DMS 273 (cell line): ENCODE data around the gene AQP9.

ENCODE experiments used
- DNase-seq: peaks from one replicate; lab custom pipeline; 2025; ENCODE audit not compliant: unreplicated experiment; lab: John Stamatoyannopoulos, UW

Gene AQP9

DNA sequence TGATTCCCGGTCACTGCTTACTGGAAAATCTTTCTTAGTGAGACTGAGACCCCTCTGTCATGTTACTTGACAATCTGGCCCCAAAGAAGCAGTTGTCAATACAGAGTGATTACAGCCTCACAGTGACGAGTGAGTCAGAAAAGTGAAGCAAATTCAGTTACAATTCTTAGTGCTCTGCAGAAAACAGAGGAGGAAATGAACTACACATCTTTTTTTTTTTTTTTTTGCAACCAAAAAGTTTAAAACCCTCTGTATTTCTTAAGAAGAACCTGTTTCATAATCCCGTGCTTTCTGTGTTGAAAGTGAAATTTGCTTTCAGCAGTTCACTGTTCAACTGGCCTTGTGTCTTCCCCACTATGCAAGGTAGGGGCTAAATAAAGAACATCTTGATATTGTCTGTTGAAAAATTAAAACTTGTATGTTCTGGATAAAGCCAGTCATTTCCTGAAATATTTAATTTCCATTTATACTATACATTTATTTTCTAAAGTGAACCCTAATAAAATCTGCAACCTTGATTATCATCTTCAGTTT is 1.9 kb downstream of the AQP9 start:
- no peak for DNase-seq

GRCh38 chr15:58141894-58142293 is 3.7 kb downstream of the AQP9 start:
- no peak for DNase-seq

DNA sequence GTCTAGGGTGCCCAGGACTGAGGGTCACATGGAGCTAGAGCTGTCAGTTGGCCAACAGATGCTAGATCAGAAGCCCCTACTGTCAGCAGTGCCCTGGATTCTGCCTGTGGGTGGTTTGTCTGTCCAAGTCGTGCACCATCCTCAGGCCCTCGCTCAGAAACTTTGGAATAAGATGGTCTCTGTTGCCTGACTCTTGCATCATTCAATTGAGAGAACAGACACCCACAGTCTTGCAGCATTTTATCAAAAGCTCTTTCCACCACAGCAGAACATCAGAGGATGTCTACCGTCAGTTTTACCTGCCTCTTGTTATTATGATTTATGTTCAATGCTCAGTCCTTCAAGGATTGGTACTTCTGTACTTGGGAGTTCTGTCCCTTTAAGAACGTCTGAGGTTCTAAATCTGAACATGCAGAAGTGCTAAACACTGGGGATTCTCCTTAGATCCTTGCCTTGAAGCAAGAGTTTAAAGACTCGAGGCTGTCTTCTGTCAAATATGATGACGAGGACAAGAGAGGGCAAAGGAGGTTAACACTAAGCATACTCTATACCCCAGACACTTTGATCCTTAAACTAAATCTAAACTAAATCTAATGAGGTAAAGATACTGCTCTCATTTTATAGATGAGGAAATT is 4.8 kb downstream of the AQP9 start:
- no peak for DNase-seq

DNA sequence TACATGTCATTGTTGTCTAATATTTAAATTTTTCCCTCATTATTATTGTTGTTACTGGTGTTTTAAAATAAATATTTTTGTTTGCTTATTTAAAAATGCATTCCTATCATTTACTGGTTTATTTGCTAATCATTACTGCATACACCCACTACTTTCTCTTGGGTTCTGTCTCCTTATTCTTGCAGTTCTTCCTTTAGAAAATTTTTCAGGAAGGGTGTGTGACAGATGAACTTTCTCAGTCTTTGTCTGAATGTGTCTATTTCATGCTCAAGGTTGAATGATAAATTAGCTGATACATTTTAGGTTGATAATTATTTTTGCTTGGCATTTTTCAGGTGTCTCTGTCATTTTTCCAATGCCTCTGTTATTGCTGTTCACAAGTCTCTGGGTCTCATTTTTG is 7.4 kb downstream of the AQP9 start:
- DNase-seq: no peak

GRCh38 chr15:58146211-58146610 is 8.0 kb downstream of the AQP9 start:
- DNase-seq: no peak

DNA sequence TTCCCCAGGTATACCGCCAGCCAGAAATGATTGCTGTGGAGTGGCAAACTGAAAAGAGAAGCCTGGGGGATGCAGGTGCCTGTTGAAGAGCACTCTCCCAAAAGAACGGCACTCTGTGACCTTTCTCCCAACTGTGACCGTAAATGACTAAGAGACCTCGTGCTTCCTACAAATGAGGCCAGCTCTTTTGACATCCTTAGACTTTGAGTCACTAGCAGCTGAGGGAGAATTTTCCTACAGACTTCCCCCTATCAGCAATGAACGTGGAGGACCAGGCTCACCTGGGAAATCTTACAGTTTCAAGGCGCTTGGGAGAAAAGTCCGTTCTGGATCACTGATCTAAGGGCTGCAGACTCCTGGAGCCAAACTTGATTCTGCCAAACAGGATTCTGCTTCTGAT is 8.6 kb downstream of the AQP9 start:
- peak; percentile 13 for DNase-seq

GRCh38 chr15:58147171-58147611 is 9.0 kb downstream of the AQP9 start:
- peak; percentile 71 for DNase-seq

DNA sequence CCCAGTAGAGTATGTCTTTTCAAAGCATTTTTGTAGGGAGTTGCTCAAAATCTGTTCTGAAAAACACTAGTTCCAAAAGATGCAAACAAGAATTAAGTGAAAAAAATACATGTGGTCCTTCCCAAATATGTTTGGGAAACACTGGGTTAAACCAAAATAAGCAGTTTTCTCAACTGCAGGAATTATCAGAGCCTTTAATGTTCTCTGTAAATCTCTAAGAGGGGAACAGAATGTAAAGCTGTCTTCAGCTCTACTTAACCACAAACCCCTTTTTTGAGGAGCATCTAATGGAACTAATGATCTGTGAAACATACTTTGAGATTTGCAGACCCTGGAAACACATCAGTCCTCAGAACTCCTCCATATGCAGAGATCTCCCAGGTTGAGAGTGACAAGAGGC is 9.9 kb downstream of the AQP9 start:
- DNase-seq: no peak

- no peak for DNase-seq
Measured at GRCh38 chr15:58148633-58149445, 10.7 kb downstream of the AQP9 start.

DNA sequence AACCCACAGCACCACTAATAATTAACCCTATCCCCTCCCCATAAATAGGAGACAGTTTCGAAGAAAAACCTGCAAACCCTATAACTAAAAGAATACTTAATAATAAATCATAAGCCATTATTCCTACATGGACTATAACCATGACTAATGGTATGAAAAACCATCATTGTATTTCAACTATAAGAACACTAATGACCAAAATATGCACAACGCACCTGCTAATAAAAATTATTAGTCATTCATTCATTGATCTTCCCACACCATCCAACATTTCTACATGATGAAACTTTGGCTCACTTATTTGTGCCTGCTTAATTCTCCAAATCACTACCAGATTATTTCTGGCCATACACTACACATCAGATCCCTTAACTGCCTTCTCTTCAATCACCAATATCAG is 16.6 kb downstream of the AQP9 start:
- DNase-seq: no peak

DNA sequence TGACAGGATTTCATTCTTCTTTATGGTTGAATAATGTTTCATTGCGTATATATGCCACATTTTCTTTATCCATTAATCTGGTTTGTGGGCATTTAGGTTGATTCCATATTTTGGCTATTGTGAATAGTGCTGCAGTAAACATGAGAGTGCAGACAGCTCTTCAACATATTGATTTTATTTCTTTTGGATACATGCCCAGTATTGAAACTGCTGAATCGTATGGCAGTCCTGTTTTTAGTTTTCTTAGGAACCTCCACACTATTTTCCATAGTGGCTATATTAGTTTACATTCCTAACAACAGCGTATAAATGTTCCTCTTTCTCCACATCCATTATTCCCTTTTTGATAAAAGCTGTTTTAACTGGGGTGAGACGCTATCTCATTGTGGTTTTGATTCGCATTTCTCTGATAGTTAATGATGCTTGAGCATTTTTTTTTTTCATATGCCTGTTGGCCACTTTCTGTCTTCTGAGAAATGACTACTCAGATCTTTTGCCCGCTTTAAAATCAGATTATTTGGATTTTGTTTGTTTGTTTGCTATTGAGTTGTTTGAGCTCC is 21.7 kb downstream of the AQP9 start:
- DNase-seq: no peak

DNA sequence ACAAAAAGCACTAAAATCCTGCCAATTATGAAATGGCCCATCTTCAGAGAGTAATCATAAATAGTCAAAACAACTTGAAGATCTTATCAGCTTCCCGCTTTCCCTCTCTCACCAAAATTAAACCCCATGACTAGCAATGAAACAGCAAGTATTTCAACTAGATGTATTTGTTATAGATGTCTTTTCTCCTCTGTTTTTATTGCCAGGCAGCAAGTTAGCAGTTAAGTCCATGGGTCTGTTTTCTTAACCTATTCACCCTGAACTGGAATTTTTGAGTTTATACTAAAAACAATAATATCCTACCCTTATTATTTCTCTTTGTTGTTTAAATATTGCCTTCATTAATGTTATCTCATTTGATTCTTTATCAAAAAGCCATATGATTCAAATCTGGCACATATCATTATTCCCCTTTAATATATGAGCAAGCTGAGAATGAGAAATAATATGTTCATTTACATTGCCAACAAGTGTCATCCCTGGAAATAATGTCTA is 23.3 kb downstream of the AQP9 start:
- no peak for DNase-seq

DNA sequence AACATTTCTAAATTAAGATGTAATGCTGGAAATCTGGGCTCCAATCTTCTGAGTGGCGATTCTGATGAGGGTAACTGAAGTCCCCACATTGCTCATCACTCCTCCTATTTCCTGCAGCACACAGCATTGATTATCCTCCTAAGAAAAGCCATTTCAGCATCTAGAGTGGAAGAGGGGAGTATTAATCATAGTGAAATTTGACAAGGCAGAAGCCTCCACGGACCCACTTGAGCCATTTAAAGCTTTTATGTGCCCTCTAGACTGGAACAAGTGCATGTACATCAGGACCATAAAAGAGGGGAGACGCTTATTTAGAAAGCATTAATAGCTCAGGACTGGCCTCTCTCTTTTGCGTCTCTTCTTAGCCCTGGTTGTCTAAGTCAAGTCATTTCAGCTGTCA is 25.8 kb downstream of the AQP9 start:
- no peak for DNase-seq

DNA sequence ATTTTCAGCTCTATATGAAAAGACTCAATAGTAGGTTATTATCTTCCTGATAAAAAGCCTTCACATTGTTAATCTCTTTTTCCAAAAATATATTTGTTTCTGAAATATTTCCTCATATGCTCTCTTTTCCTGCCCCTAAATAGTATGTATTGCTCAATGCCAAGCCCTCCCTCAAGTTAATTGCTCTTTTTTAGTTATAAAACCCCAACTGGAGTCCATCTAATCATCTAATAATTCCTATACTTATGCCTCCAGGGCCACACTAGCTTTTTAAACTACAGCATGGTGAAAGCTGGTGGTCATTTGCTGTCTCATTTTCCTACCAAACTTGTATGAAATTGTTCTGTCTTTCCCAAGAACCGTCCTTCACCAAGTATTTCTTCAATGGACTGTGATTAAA is 26.7 kb downstream of the AQP9 start:
- no peak for DNase-seq

DNA sequence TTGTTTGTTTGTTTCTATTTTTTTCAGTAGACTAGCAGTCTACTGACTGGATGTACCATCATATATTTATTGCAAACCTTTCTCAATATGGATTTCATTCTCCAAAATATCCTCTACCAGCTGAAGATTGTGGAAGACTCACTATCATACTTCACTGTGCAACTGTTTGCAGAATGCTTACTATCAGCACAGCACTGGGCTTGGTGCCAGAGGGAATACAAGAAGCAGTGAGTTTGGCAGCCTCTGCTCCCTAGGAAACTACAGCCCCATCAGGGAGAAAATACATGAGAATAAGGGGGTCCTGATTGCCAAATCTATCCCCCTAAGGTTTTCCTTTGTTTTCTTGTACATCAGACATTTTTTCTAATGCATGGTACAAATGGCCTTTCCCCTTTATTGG is 27.5 kb downstream of the AQP9 start:
- peak; percentile 56 for DNase-seq

- DNase-seq: no peak
Measured at GRCh38 chr15:58167095-58167691, 29.0 kb downstream of the AQP9 start.

- DNase-seq: no peak
Measured at GRCh38 chr15:58169934-58170333, 31.8 kb downstream of the AQP9 start.

DNA sequence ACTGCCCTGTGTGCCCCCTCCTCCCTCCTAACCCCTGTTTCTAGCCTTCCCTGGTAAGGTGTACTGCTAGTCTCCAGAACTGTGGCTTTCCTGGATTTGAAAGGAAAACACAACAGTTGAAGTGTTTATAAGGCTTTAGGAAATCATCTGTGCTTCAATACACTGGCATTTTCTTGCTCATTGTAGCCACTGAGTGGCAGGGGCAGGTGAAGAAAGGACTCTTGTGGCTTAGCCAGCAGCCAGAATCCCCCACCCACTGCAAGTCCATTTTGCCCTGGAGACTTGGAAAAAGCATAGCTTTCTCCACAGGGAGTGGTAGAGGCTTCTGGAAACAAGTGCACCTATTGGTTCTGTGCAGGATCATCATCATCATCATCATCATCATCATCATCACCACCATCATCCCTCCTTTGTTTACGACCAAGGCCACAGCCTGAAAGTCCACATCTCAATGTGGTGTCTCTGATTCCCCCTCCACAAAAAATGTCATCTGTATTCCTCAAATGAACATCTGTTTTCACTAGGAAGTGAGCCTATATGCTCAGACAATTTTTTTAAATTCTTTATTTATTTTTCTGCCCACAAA is 33.4 kb downstream of the AQP9 start:
- DNase-seq: no peak

DNA sequence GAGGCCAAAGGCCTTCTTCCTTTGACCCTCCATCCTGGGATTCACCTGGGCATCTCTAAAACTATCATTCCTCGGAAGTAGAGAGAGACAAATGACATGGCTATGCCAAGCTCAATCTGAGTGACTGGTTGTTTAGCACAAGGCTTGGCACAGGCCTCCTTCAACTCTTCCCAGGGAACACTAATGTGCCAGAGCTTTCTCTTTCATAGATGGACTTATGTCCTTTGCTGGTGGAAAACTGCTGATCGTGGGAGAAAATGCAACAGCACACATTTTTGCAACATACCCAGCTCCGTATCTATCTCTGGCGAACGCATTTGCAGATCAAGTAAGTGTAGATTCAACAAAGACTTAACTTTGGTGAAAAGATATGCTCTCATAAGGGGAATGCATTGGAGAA is 36.5 kb downstream of the AQP9 start:
- DNase-seq: no peak

GRCh38 chr15:58175955-58176354 is 37.8 kb downstream of the AQP9 start:
- DNase-seq: no peak

DNA sequence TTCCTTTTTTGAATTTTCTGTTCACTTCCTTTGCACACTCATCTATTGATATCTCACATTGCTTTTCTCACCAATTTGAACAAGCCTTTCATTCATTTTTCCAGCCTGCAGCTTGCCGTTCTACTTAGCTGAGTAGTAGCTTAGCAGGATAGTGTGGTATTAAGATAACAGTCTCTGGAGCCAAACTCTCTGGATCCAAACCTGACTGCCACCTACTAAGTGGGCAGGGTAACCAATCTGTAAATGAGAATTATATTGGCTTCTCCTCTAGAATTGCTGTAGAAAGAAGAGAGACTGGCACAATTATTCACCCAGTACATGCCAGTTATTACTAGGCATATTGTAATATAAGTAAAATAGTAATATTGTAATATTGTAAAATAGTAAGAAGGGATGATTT is 40.5 kb downstream of the AQP9 start:
- DNase-seq: no peak
